GM23248 (cell line): ENCODE data around the gene LMO7.

Experiments
- EZH2 ChIP-seq: fragments of 200-600 bp; sonication (generic); IDR thresholded peaks from 2 replicates; pipeline ENCODE4 v1.6.1; 2018; ENCODE audit warnings: antibody characterized with exemption, mild to moderate bottlenecking; ENCODE audit not compliant: insufficient read depth, poor library complexity, severe bottlenecking
- EZH2phosphoT487 ChIP-seq: fragments of 200-600 bp; sonication (generic); IDR thresholded peaks from 2 replicates; pipeline ENCODE4 v1.6.1; 2018; ENCODE audit warnings: antibody characterized with exemption, moderate library complexity, mild to moderate bottlenecking, low read depth; ENCODE audit not compliant: insufficient read depth

- TF ChIP-seq EZH2 (no peak), EZH2phosphoT487 (no peak)
These were observed 182.2 kb downstream of the LMO7 start for GRCh38 chr13:75818179-75818967.
